SK-N-SH (cell line): Measurements from ENCODE around the gene AEBP1. TPM values are rescaled to one million over a fixed set of nuclear protein-coding genes. Genes with fewer than 3 reads are reported as not detected.

Experiments used
- CTCF ChIA-PET: fragments of 300-600, 350-600 bp; formaldehyde crosslinking; extraction: SDS; loops from one replicate; lab custom pipeline; 2021; lab: Yijun Ruan, JAX
- POLR2A ChIA-PET: fragments of 350-600 bp; sonication (Branson Sonifier 250); formaldehyde crosslinking; extraction: SDS; loops from one replicate; lab custom pipeline; 2020; ENCODE audit warnings: antibody characterized with exemption, inconsistent platforms; lab: Yijun Ruan, JAX
- DNase-seq: peaks from one replicate; pipeline ENCODE4 v3.0.0; 2012
- H2AFZ ChIP-seq: fragments of 200-600 bp; sonication (generic); 2 replicates; pipeline ENCODE4 v1.8.1; 2016; ENCODE audit warnings: antibody characterized with exemption, mild to moderate bottlenecking, low read depth
- H3F3A ChIP-seq: fragments of 200-600 bp; sonication (generic); replicated peaks from 2 replicates; pipeline ENCODE3; 2016; ENCODE audit warnings: antibody characterized with exemption, mild to moderate bottlenecking; ENCODE audit not compliant: insufficient read depth
- H3K27ac ChIP-seq, 2 experiments: fragments of 200-500 bp in 1 of 2; fragments of 200-600 bp in 1 of 2; sonication (Bioruptor generic) in 1 of 2; sonication (generic), shearing (Covaris generic) in 1 of 2; 2 replicates each; pipeline versions ENCODE4 v1.5.1 to v1.6.1; 2014 to 2016; ENCODE audit warnings: low read depth in 2 of 2, inconsistent platforms in 1 of 2, low read length in 1 of 2, mild to moderate bottlenecking in 1 of 2, mixed read lengths in 1 of 2
- H3K27me3 ChIP-seq: fragments of 200-600 bp; sonication (generic), shearing (Covaris generic); 2 replicates; pipeline ENCODE4 v1.6.1; 2016; ENCODE audit warnings: mixed run types; ENCODE audit not compliant: insufficient read depth
- H3K36me3 ChIP-seq, 2 experiments: fragments of 200-500 bp in 1 of 2; fragments of 200-600 bp in 1 of 2; sonication (Bioruptor generic) in 1 of 2; sonication (generic) in 1 of 2; replicated peaks in 1 of 2; 2 replicates each; pipeline versions ENCODE3 to v1.5.1; 2014 to 2016; ENCODE audit warnings: low read length in 1 of 2, mild to moderate bottlenecking in 1 of 2; ENCODE audit not compliant: insufficient read depth in 2 of 2, control insufficient read depth in 1 of 2
- H3K4me1 ChIP-seq, 2 experiments: fragments of 200-500 bp in 1 of 2; fragments of 200-600 bp in 1 of 2; sonication (Bioruptor generic) in 1 of 2; sonication (generic), shearing (Covaris generic) in 1 of 2; 2 replicates each; pipeline versions ENCODE4 v1.5.1 to v1.6.1; 2014 to 2016; ENCODE audit warnings: low read depth in 1 of 2, low read length in 1 of 2, mixed run types in 1 of 2; ENCODE audit not compliant: insufficient read depth in 2 of 2, control insufficient read depth in 1 of 2
- H3K4me2 ChIP-seq: fragments of 200-600 bp; sonication (generic), shearing (Covaris generic); 2 replicates; pipeline ENCODE4 v1.6.1; 2017; ENCODE audit warnings: mixed run types
- H3K4me3 ChIP-seq, 2 experiments: fragments of 200-500 bp in 1 of 2; fragments of 200-600 bp in 1 of 2; sonication (Bioruptor generic) in 1 of 2; sonication (generic), shearing (Covaris generic) in 1 of 2; 2 replicates each; pipeline versions ENCODE4 v1.5.1 to v1.8.1; 2014 to 2016; ENCODE audit warnings: low read depth in 2 of 2, inconsistent platforms in 1 of 2, low read length in 1 of 2, mild to moderate bottlenecking in 1 of 2, mixed read lengths in 1 of 2, moderate library complexity in 1 of 2
- H3K79me2 ChIP-seq: fragments of 200-600 bp; sonication (generic); 2 replicates; pipeline ENCODE4 v1.8.1; 2017; ENCODE audit warnings: mild to moderate bottlenecking; ENCODE audit not compliant: insufficient read depth
- H3K9ac ChIP-seq: fragments of 200-600 bp; sonication (generic); 2 replicates; pipeline ENCODE4 v1.6.1; 2017; ENCODE audit warnings: mixed run types
- H3K9me2 ChIP-seq: fragments of 200-600 bp; sonication (generic); 2 replicates; pipeline ENCODE4 v1.6.1; 2017; ENCODE audit warnings: mixed run types
- H3K9me3 ChIP-seq: fragments of 200-600 bp; sonication (generic); 2 replicates; pipeline ENCODE4 v1.6.1; 2017; ENCODE audit warnings: mixed run types, mild to moderate bottlenecking, moderate library complexity
- H4K20me1 ChIP-seq: fragments of 200-600 bp; sonication (generic); 2 replicates; pipeline ENCODE4 v1.6.1; 2017; ENCODE audit warnings: mild to moderate bottlenecking, mixed run types; ENCODE audit not compliant: insufficient read depth
- FOXJ3 ChIP-seq: sonication (generic); formaldehyde crosslinking; IDR thresholded peaks from 2 replicates; pipeline ENCODE4 v1.5.1; 2020; ENCODE audit warnings: mild to moderate bottlenecking, missing genetic modification reagents
- GATA2 ChIP-seq: sonication (generic); formaldehyde crosslinking; IDR thresholded peaks from 2 replicates; pipeline ENCODE4 v1.5.0; 2020; ENCODE audit warnings: mild to moderate bottlenecking, missing genetic modification reagents
- JUND ChIP-seq: IDR thresholded peaks from 2 replicates; pipeline ENCODE4 v1.4.0; 2012
- NRF1 ChIP-seq: IDR thresholded peaks from 2 replicates; pipeline ENCODE4 v1.6.1; 2012; ENCODE audit warnings: low read depth, mild to moderate bottlenecking, low read length
- RCOR1 ChIP-seq: fragments of 150-350 bp; IDR thresholded peaks from 2 replicates; pipeline ENCODE4 v1.6.1; 2017; ENCODE audit warnings: antibody characterized with exemption, low read length
- REST ChIP-seq: IDR thresholded peaks from 2 replicates; pipeline ENCODE4 v1.6.1; 2012; ENCODE audit warnings: mild to moderate bottlenecking, low read depth, low read length, moderate library complexity
- RFX5 ChIP-seq: IDR thresholded peaks from 2 replicates; pipeline ENCODE4 v1.6.1; 2012; ENCODE audit warnings: mild to moderate bottlenecking, improper control_type of control experiment, low read length
- SIN3A ChIP-seq: IDR thresholded peaks from 2 replicates; pipeline ENCODE4 v1.6.1; 2012; ENCODE audit warnings: low read depth, mild to moderate bottlenecking, low read length, moderate library complexity, borderline replicate concordance
- TEAD4 ChIP-seq: IDR thresholded peaks from 2 replicates; pipeline ENCODE4 v1.4.0; 2012; ENCODE audit warnings: mild to moderate bottlenecking, borderline replicate concordance; ENCODE audit not compliant: insufficient read depth
- WGBS: methylation state at CpG from one replicate; pipeline ENCODE4 v1.1.6; 2017; ENCODE audit warnings: low lambda C conversion rate; 5-methylcytosine and 5-hydroxymethylcytosine counted together
- polyA plus RNA-seq, 3 experiments: library from polyadenylated mRNA; depleted of rRNA; stranded (reverse); fragments of >200 nt; gene quantifications; 2 replicates each; pipeline ENCODE4 v1.2.3, GENCODE V29; 2012
- TF ChIP-seq, protein P1 (sequence below): fragments of 200-600 bp; sonication (generic); IDR thresholded peaks from 2 replicates; pipeline ENCODE4 v1.6.1; 2017; ENCODE audit warnings: antibody characterized with exemption, mild to moderate bottlenecking, moderate library complexity
- TF ChIP-seq, protein P2 (sequence below): IDR thresholded peaks from 2 replicates; pipeline ENCODE4; 2012

The AEBP1 gene
- polyA plus RNA-seq, 1 of the 3 experiments (the other 2 are of a cell fraction), result 105 TPM

DNA sequence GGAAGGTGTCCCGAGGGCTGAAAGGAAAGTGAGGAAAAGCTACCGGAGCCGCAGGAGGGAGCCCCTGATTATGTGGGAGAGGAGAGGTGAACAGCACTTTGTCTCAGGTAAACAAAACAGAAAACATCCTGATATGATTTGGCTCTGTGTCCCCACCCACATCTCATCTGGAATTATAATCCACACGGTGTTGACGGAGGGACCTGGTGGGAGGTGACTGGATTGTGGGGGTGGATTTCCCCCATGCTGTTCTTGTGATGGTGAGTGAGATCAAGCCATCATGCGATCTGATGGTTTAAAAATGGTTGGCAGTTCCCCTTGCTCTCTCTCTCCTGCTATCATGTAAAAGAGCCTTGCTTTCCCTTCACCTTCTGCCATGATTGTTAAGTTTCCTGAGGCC lies 16.2 kb downstream of the AEBP1 start:
- Histone ChIP-seq H3K9ac (no peak overlapping the region), H3K9me3 (no peaks in the 10 kb centered on the region), H3K36me3 (peaks cover 20 to 46% of the 10 kb centered on the region in 2 experiments), H3K4me2 (no peak overlapping the region), H2AFZ (no peak overlapping the region), H3K27me3 (no peaks in the 10 kb centered on the region), H3K4me3 (no peak overlapping the region), H3K27ac (no peak overlapping the region), H3K4me1 (peaks cover 7 to 20% of the 10 kb centered on the region in 2 experiments; a peak in 3 of 4 replicates), H4K20me1 (no peaks in the 10 kb centered on the region; the same call in 1 of the 2 replicates), H3K9me2 (no peaks in the 10 kb centered on the region), H3F3A (peaks cover 11% of the 10 kb centered on the region), H3K79me2 (peaks cover 43% of the 10 kb centered on the region)
- CTCF ChIA-PET, result interaction anchor here (0.7 to 3.3 kb wide), 3 partner anchors 48 to 94 kb away, joined by 3 to 15 read pairs (median 3); no protein-coding TSS in a partner anchor
- WGBS, result 91% methylated on average over 6 of the region's 6 CpGs
- TF ChIP-seq SIN3A (no peak), TEAD4 (no peak), GATA2 (CRISPR knock-in tag) (no peak), RCOR1 (no peak), RFX5 (no peak), NRF1 (no peak), JUND (no peak), REST (no peak), FOXJ3 (CRISPR knock-in tag) (no peak)
- TF ChIP-seq, protein P1, sequence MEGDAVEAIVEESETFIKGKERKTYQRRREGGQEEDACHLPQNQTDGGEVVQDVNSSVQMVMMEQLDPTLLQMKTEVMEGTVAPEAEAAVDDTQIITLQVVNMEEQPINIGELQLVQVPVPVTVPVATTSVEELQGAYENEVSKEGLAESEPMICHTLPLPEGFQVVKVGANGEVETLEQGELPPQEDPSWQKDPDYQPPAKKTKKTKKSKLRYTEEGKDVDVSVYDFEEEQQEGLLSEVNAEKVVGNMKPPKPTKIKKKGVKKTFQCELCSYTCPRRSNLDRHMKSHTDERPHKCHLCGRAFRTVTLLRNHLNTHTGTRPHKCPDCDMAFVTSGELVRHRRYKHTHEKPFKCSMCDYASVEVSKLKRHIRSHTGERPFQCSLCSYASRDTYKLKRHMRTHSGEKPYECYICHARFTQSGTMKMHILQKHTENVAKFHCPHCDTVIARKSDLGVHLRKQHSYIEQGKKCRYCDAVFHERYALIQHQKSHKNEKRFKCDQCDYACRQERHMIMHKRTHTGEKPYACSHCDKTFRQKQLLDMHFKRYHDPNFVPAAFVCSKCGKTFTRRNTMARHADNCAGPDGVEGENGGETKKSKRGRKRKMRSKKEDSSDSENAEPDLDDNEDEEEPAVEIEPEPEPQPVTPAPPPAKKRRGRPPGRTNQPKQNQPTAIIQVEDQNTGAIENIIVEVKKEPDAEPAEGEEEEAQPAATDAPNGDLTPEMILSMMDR, result no peak
- TF ChIP-seq, protein P2, sequence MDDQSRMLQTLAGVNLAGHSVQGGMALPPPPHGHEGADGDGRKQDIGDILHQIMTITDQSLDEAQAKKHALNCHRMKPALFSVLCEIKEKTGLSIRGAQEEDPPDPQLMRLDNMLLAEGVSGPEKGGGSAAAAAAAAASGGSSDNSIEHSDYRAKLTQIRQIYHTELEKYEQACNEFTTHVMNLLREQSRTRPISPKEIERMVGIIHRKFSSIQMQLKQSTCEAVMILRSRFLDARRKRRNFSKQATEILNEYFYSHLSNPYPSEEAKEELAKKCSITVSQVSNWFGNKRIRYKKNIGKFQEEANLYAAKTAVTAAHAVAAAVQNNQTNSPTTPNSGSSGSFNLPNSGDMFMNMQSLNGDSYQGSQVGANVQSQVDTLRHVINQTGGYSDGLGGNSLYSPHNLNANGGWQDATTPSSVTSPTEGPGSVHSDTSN, result no peak
- POLR2A ChIA-PET, result no interaction called here
- DNase-seq, result no peak
